AG08395 (cell line): ENCODE results near the gene CAST.

Experiments
- DNase-seq: peaks from one replicate; pipeline ENCODE4 v3.0.0; 2012; ENCODE audit warnings: mixed read lengths, low spot score

Gene CAST

DNA sequence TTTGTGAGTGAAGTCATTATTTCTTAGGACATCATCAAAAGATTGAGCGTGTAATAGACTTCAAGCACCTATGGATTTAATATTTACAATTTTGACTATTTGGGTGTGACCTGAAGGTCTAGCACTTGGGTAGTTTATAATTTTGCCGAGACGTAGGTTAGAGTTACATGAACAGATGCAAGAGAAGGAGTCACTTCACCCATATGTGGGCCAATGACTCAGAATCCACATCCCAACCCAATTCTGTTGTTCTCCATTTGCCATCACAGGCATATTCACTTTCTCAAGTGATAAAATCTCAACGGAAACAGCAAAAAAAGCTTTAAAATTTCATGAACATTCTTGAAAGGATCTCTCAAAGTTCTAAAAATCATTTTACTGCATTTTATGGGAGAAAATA, 157.6 kb downstream of the CAST start:
- no peak for DNase-seq

DNA sequence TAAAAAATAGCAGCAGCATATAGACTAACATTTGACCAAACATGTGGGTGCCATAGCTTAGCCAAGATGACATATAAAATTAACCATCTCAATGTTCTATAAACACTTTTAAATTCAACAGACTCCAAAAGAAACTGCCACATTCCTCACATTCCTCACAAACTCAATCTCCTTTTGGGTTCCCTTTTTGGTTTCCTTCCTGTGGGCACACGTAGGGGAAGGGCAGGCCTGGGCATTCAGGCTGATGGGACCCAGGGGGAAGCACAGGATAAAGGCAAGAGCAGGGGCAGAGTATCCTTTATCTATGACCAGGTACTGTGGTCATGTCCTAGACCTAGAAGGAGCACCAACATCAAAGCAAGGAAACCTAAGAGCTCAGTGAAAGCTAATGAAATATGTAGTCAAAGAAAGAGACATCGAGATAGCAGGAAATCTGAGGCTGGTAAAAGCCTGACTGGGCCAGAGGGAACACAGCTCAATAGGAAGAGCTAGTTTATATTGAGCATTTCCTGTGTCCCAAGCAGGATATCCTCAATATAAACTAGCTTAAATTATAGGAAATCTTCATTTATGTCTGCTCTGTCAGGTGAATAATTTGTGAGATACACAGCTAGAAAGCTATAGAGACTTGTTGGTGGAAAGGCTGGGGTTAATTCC, 159.2 kb downstream of the CAST start:
- DNase-seq: no peak

DNA sequence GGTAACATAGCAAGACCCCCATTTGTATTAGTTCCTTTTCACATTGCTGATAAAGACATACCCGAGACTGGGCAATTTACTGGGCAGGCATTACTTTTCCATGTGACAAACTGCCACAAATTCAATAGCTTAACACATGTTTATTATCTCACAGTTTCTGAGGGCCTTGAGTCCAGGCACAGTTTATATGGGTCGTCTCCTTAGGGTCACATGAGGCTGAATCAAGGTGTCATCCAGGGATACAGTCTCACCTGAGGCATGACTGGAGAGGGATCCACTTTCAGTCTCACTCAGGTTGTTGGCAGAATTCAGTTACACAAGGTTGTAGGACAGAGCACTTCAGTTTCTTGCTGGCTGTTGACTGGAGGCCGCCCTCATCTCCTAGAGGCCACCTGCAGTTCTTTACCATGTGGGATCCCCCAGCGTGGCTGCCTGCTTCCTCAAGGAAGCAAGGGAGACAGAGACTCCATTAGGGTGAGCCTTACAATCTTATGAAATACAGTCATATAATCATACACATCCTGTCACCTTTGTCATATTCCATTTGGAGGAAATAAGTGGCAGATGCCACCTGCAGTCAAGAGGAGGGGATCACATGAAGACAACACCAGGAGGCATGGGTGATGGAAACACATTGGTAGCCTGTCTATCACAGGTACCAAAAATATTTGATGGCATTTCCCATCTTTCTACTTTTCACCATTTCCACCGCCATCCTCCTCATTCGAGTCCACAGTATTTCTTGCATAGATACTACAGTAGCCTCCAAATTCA, 160.7 kb downstream of the CAST start:
- DNase-seq: no peak

DNA sequence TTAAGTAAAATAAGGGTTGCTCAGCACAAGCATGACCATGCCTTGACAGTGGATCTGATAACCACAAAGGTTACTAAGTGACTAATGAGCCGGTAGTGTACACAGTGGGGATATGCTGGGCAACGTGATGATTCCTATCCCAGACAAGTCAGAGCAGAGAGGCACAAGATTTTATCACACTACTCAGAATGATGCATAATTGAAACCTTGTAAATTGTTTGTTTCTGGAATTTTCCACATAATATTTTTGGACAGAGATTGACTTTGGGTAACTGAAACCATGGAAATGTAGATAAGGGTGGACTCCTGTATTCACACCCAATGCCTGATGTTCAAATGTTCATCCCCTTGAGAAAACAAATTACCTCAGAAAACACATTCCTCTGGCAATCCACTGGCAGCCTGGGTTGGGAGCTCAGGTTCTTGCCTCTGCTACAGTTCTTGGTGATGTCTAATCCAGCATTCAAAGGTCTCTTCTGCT, 161.8 kb downstream of the CAST start:
- DNase-seq: peak; percentile 73
